ENCODE measurements around the gene SYVN1.

Gene SYVN1

DNA sequence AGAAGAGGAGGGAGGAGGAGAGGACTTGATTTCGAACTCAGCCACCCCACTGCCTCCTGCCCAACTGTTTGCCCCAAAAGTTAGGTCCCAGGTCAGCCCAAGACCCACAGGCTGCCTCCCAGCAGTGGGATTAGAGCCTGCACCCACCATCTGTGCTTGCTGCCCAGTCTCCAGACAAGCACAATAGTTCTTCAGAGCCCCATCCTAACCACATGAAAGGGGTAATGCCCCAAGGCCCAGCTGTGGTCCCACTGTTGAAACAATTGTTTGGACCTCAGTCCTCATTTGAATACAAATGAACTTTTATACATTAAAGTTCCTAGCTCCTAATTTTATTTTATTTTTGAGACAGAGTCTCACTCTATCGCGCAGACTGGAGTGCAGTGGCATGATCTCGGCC, 43.7 kb downstream of the SYVN1 start:
- H3K4me3 ChIP-seq (ENCODE audit: low read depth, low read length, poor library complexity, severe bottlenecking): no peak overlapping the region
- H2AFZ ChIP-seq (ENCODE audit: low read length): no peak overlapping the region
- no peaks in the 10 kb centered on the region for H3K9me2 ChIP-seq (ENCODE audit: low read depth, low read length)
- TF ChIP-seq, protein P1, sequence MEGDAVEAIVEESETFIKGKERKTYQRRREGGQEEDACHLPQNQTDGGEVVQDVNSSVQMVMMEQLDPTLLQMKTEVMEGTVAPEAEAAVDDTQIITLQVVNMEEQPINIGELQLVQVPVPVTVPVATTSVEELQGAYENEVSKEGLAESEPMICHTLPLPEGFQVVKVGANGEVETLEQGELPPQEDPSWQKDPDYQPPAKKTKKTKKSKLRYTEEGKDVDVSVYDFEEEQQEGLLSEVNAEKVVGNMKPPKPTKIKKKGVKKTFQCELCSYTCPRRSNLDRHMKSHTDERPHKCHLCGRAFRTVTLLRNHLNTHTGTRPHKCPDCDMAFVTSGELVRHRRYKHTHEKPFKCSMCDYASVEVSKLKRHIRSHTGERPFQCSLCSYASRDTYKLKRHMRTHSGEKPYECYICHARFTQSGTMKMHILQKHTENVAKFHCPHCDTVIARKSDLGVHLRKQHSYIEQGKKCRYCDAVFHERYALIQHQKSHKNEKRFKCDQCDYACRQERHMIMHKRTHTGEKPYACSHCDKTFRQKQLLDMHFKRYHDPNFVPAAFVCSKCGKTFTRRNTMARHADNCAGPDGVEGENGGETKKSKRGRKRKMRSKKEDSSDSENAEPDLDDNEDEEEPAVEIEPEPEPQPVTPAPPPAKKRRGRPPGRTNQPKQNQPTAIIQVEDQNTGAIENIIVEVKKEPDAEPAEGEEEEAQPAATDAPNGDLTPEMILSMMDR (IDR thresholded peaks at IDR 0.05; ENCODE audit: low read length): no peak
- TF ChIP-seq EZH2 (IDR thresholded peaks at IDR 0.05; ENCODE audit: borderline replicate concordance, low read length): no peak
- no peaks in the 10 kb centered on the region for H3K79me2 ChIP-seq (ENCODE audit: insufficient read depth, low read length)
- no peaks in the 10 kb centered on the region for H3F3A ChIP-seq (ENCODE audit: insufficient read depth, low read length)
- peak overlapping the region; percentile 45; the same call in 1 of the 2 replicates for H3K9ac ChIP-seq (ENCODE audit: low read length)
- H3K36me3 ChIP-seq (ENCODE audit: insufficient read depth, low read length): peaks cover 26% of the 10 kb centered on the region; the same call in 1 of the 2 replicates
- H3K4me2 ChIP-seq (ENCODE audit: low read length): peak overlapping the region; percentile 0; the same call in 1 of the 2 replicates
- no peaks in the 10 kb centered on the region for H3K27me3 ChIP-seq (ENCODE audit: insufficient read depth, low read length)
- no peaks in the 10 kb centered on the region for H4K20me1 ChIP-seq (ENCODE audit: insufficient read depth, low read length)
- H3K27ac ChIP-seq (ENCODE audit: low read depth, low read length, poor library complexity, severe bottlenecking): peak overlapping the region; percentile 87
- no peaks in the 10 kb centered on the region for H3K9me3 ChIP-seq (ENCODE audit: low read length)
- H3K4me1 ChIP-seq (ENCODE audit: insufficient read depth, low read length, severe bottlenecking): peaks cover 31% of the 10 kb centered on the region

DNA sequence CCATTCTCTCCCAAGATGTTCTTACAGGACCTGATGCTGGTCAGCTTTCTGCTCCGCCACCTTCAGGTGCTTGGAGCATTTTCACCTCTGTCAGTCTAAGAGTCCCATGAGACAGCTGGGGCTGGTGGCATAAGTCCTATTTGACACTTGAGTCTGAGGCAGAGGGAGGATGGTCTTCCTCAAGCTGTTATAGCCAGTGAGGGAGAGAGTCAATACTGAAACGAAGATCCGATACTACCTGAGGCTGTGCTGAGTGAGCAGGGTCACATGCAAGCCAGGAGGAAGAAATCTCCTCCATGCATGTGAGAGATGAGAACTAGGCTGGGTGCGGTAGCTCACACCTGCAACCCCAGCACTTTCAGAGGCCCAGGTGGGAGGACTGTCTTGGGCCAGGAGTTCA, 44.7 kb downstream of the SYVN1 start:
- Histone ChIP-seq H3K9me3 (ENCODE audit: low read length) (no peaks in the 10 kb centered on the region), H3K9ac (ENCODE audit: low read length) (no peak overlapping the region), H3K27ac (ENCODE audit: low read depth, low read length, poor library complexity, severe bottlenecking) (peak overlapping the region; percentile 87), H3K4me3 (ENCODE audit: low read depth, low read length, poor library complexity, severe bottlenecking) (no peak overlapping the region), H2AFZ (ENCODE audit: low read length) (no peak overlapping the region), H3K27me3 (ENCODE audit: insufficient read depth, low read length) (no peaks in the 10 kb centered on the region), H3K36me3 (ENCODE audit: insufficient read depth, low read length) (peaks cover 32% of the 10 kb centered on the region; the same call in 1 of the 2 replicates), H3K79me2 (ENCODE audit: insufficient read depth, low read length) (no peaks in the 10 kb centered on the region), H3K9me2 (ENCODE audit: low read depth, low read length) (no peaks in the 10 kb centered on the region), H3K4me1 (ENCODE audit: insufficient read depth, low read length, severe bottlenecking) (peaks cover 40% of the 10 kb centered on the region), H4K20me1 (ENCODE audit: insufficient read depth, low read length) (no peaks in the 10 kb centered on the region), H3F3A (ENCODE audit: insufficient read depth, low read length) (no peaks in the 10 kb centered on the region), H3K4me2 (ENCODE audit: low read length) (no peak overlapping the region)
- TF ChIP-seq EZH2 (IDR thresholded peaks at IDR 0.05; ENCODE audit: borderline replicate concordance, low read length): no peak
- TF ChIP-seq, protein P1 (IDR thresholded peaks at IDR 0.05; ENCODE audit: low read length): no peak

DNA sequence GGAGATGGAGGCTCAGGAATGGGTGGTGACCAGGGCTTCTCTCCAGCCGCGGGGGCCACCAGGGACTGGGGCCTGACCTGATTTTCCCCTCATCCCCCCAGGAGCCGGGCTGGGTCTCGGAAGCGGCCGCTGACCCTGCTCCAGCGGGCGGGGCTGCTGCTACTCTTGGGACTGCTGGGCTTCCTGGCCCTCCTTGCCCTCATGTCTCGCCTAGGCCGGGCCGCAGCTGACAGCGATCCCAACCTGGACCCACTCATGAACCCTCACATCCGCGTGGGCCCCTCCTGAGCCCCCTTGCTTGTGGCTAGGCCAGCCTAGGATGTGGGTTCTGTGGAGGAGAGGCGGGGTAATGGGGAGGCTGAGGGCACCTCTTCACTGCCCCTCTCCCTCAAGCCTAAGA, 46.5 kb downstream of the SYVN1 start:
- Histone ChIP-seq H3K4me1 (ENCODE audit: insufficient read depth, low read length, severe bottlenecking) (peaks cover 46% of the 10 kb centered on the region), H4K20me1 (ENCODE audit: insufficient read depth, low read length) (no peaks in the 10 kb centered on the region), H3K79me2 (ENCODE audit: insufficient read depth, low read length) (peaks cover 9% of the 10 kb centered on the region), H2AFZ (ENCODE audit: low read length) (no peak overlapping the region), H3K27ac (ENCODE audit: low read depth, low read length, poor library complexity, severe bottlenecking) (no peak overlapping the region), H3K27me3 (ENCODE audit: insufficient read depth, low read length) (no peaks in the 10 kb centered on the region), H3F3A (ENCODE audit: insufficient read depth, low read length) (no peaks in the 10 kb centered on the region), H3K4me2 (ENCODE audit: low read length) (no peak overlapping the region), H3K36me3 (ENCODE audit: insufficient read depth, low read length) (peaks cover 35% of the 10 kb centered on the region; the same call in 1 of the 2 replicates), H3K9ac (ENCODE audit: low read length) (no peak overlapping the region), H3K4me3 (ENCODE audit: low read depth, low read length, poor library complexity, severe bottlenecking) (no peak overlapping the region), H3K9me3 (ENCODE audit: low read length) (no peaks in the 10 kb centered on the region), H3K9me2 (ENCODE audit: low read depth, low read length) (no peaks in the 10 kb centered on the region)
- TF ChIP-seq EZH2 (IDR thresholded peaks at IDR 0.05; ENCODE audit: borderline replicate concordance, low read length): no peak
- TF ChIP-seq, protein P1 (IDR thresholded peaks at IDR 0.05; ENCODE audit: low read length): no peak

Data from OCI-LY1 (cell line).